ENCODE measurements around the gene PIEZO1. TPM values are rescaled to one million over a fixed set of nuclear protein-coding genes. Genes with fewer than 3 reads are reported as not detected.

PIEZO1 gene
- total and polyA plus RNA-seq, 2 donors from 2014 or later = 103 to 124 TPM

GRCh38 chr16:88726408-88726749, 58.6 kb downstream of the PIEZO1 start:
- DNase-seq = no peak
- TF ChIP-seq CTCF (IDR thresholded peaks at IDR 0.05; ENCODE audit: borderline replicate concordance, extremely low read depth, insufficient read depth) = no peak
- H3K27me3 ChIP-seq (ENCODE audit: control insufficient read depth, insufficient read depth, low read length) = no peaks in the 10 kb centered on the region
- intact Hi-C loops (cut with DNase I) = no loop called here
- no peak for FAIRE-seq
- no peaks in the 10 kb centered on the region for H3K4me1 ChIP-seq (ENCODE audit: control insufficient read depth in 2 of 3, insufficient read depth in 2 of 3, low read depth in 1 of 3, low read length in 3 of 3)
- H3K9ac ChIP-seq (ENCODE audit: low read length in 3 of 3) = no peak overlapping the region
- no peaks in the 10 kb centered on the region for H3K9me3 ChIP-seq (ENCODE audit: control insufficient read depth in 2 of 3, insufficient read depth in 1 of 3, low read length in 3 of 3)
- H3K36me3 ChIP-seq (ENCODE audit: control insufficient read depth in 2 of 3, insufficient read depth in 3 of 3, low read length in 3 of 3) = peaks cover 0 to 15% (median 6%) of the 10 kb centered on the region in 3 donors
- no peak overlapping the region for H3K4me3 ChIP-seq (ENCODE audit: low read length in 3 of 3)
- H3K27ac ChIP-seq (ENCODE audit: low read depth in 2 of 2, low read length in 2 of 2) = no peak overlapping the region

GRCh38 chr16:88725609-88726407, 59.2 kb downstream of the PIEZO1 start:
- DNase-seq = peak in 1 of 5 donors; percentile 45
- FAIRE-seq = no peak
- intact Hi-C loops (cut with DNase I) = no loop called here
- Histone ChIP-seq H3K36me3 (ENCODE audit: control insufficient read depth in 2 of 3, insufficient read depth in 3 of 3, low read length in 3 of 3) (peaks cover 0 to 10% (median 3%) of the 10 kb centered on the region in 3 donors), H3K4me3 (ENCODE audit: low read length in 3 of 3) (no peak overlapping the region), H3K9me3 (ENCODE audit: control insufficient read depth in 2 of 3, insufficient read depth in 1 of 3, low read length in 3 of 3) (no peaks in the 10 kb centered on the region), H3K9ac (ENCODE audit: low read length in 3 of 3) (no peak overlapping the region), H3K27me3 (ENCODE audit: control insufficient read depth, insufficient read depth, low read length) (no peaks in the 10 kb centered on the region), H3K27ac (ENCODE audit: low read depth in 2 of 2, low read length in 2 of 2) (no peak overlapping the region), H3K4me1 (ENCODE audit: control insufficient read depth in 2 of 3, insufficient read depth in 2 of 3, low read depth in 1 of 3, low read length in 3 of 3) (no peaks in the 10 kb centered on the region)
- no peak for TF ChIP-seq CTCF (IDR thresholded peaks at IDR 0.05; ENCODE audit: borderline replicate concordance, extremely low read depth, insufficient read depth)

DNA sequence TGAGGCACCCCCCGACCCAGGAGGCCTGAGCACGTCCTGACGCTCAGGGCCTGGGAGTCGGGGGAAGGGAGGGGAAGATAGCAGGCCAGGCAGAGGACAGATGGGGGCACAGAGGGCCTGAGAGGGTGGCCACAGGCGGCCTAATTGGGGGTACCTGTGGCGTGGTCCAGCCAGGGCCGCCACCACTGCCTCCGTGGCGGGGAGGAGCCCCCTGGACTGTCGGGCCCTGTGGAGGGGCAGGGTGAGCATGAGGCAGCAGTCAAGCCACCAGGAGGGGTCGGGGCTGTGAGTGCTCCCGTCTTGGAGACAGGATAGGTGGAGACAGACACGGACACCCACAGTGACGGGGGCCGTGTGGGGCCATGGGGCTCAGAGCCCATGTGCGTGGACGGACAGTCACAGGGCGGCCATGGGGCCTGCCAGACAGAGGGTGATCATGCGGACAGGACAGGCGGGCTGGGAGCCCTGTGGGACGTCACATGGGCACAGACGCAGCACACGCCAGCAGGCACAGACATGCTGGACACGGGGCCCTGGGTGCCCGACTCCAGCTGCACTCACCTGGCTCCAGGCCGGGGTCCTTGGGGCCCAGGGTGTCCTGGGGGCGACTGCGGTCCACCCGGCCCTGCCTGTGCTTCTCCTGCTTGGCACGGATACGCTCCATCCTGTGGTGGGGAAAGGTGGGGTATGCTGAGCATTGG, 60.0 kb downstream of the PIEZO1 start:
- Histone ChIP-seq H3K4me3 (ENCODE audit: low read length in 3 of 3) (no peak overlapping the region), H3K4me1 (ENCODE audit: control insufficient read depth in 2 of 3, insufficient read depth in 2 of 3, low read depth in 1 of 3, low read length in 3 of 3) (no peaks in the 10 kb centered on the region), H3K9ac (ENCODE audit: low read length in 3 of 3) (no peak overlapping the region), H3K27me3 (ENCODE audit: control insufficient read depth, insufficient read depth, low read length) (no peaks in the 10 kb centered on the region), H3K27ac (ENCODE audit: low read depth in 2 of 2, low read length in 2 of 2) (no peak overlapping the region), H3K36me3 (ENCODE audit: control insufficient read depth in 2 of 3, insufficient read depth in 3 of 3, low read length in 3 of 3) (peaks cover 0 to 10% (median 3%) of the 10 kb centered on the region in 3 donors), H3K9me3 (ENCODE audit: control insufficient read depth in 2 of 3, insufficient read depth in 1 of 3, low read length in 3 of 3) (no peaks in the 10 kb centered on the region)
- DNase-seq (no peak), FAIRE-seq (no peak)
- intact Hi-C loops (cut with DNase I) = no loop called here
- TF ChIP-seq CTCF (IDR thresholded peaks at IDR 0.05; ENCODE audit: borderline replicate concordance, extremely low read depth, insufficient read depth) = no peak

Data from kidney (tissue), 14 donors.